Measurements from ENCODE around the gene CARD8.

- TF ChIP-seq CTCF (IDR thresholded peaks at IDR 0.05; ENCODE audit: poor library complexity, severe bottlenecking) (no peak), EP300 (conservative IDR thresholded peaks at IDR 0.05; ENCODE audit: poor library complexity, severe bottlenecking) (no peak), TAF1 (IDR thresholded peaks at IDR 0.05; ENCODE audit: low read depth) (no peak), EZH2 (IDR thresholded peaks at IDR 0.05; ENCODE audit: borderline replicate concordance, insufficient read depth, low read length, poor library complexity, severe bottlenecking) (no peak), POLR2AphosphoS5 (IDR thresholded peaks at IDR 0.05) (no peak), SMC3 (conservative IDR thresholded peaks at IDR 0.05; ENCODE audit: poor library complexity) (no peak), RAD21 (conservative IDR thresholded peaks at IDR 0.05) (no peak), MXI1 (conservative IDR thresholded peaks at IDR 0.05; ENCODE audit: poor library complexity, severe bottlenecking) (no peak)
- TF ChIP-seq, protein P1, sequence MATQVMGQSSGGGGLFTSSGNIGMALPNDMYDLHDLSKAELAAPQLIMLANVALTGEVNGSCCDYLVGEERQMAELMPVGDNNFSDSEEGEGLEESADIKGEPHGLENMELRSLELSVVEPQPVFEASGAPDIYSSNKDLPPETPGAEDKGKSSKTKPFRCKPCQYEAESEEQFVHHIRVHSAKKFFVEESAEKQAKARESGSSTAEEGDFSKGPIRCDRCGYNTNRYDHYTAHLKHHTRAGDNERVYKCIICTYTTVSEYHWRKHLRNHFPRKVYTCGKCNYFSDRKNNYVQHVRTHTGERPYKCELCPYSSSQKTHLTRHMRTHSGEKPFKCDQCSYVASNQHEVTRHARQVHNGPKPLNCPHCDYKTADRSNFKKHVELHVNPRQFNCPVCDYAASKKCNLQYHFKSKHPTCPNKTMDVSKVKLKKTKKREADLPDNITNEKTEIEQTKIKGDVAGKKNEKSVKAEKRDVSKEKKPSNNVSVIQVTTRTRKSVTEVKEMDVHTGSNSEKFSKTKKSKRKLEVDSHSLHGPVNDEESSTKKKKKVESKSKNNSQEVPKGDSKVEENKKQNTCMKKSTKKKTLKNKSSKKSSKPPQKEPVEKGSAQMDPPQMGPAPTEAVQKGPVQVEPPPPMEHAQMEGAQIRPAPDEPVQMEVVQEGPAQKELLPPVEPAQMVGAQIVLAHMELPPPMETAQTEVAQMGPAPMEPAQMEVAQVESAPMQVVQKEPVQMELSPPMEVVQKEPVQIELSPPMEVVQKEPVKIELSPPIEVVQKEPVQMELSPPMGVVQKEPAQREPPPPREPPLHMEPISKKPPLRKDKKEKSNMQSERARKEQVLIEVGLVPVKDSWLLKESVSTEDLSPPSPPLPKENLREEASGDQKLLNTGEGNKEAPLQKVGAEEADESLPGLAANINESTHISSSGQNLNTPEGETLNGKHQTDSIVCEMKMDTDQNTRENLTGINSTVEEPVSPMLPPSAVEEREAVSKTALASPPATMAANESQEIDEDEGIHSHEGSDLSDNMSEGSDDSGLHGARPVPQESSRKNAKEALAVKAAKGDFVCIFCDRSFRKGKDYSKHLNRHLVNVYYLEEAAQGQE (IDR thresholded peaks at IDR 0.05; ENCODE audit: borderline replicate concordance): no peak
These were observed 64.8 kb downstream of the CARD8 start for GRCh38 chr19:48190885-48191284.
